ENCODE data around the gene PIK3IP1. TPM values are rescaled to one million over a fixed set of nuclear protein-coding genes. Genes with fewer than 3 reads are reported as not detected.

The PIK3IP1 gene
- total RNA-seq, 1 experiment from 2014 or later: 0.47 TPM

- H3K27ac ChIP-seq: no peak overlapping the region
- peaks cover 8% of the 10 kb centered on the region for H3K36me3 ChIP-seq
- H3K4me3 ChIP-seq: no peak overlapping the region
- peaks cover 10% of the 10 kb centered on the region for H3K4me1 ChIP-seq
- H3K9me3 ChIP-seq (replicated peaks): no peaks in the 10 kb centered on the region
- no peaks in the 10 kb centered on the region for H3K27me3 ChIP-seq
- DNase-seq: no peak
These were observed 13.5 kb downstream of the PIK3IP1 start for GRCh38 chr22:31278626-31279326.

- Histone ChIP-seq H3K9me3 (replicated peaks) (no peaks in the 10 kb centered on the region), H3K4me3 (no peak overlapping the region), H3K27me3 (no peaks in the 10 kb centered on the region), H3K4me1 (peaks cover 9% of the 10 kb centered on the region), H3K27ac (no peak overlapping the region), H3K36me3 (peaks cover 9% of the 10 kb centered on the region)
- DNase-seq: no peak
These were observed 14.1 kb downstream of the PIK3IP1 start for GRCh38 chr22:31278151-31278621.

GRCh38 chr22:31277741-31278140 is 14.5 kb downstream of the PIK3IP1 start:
- H3K27me3 ChIP-seq: no peaks in the 10 kb centered on the region
- no peak overlapping the region for H3K27ac ChIP-seq
- DNase-seq: no peak
- H3K36me3 ChIP-seq: peaks cover 12% of the 10 kb centered on the region
- H3K9me3 ChIP-seq (replicated peaks): no peaks in the 10 kb centered on the region
- H3K4me1 ChIP-seq: peaks cover 5% of the 10 kb centered on the region
- H3K4me3 ChIP-seq: no peak overlapping the region

GRCh38 chr22:31276426-31277167 is 15.7 kb downstream of the PIK3IP1 start:
- Histone ChIP-seq H3K4me3 (no peak overlapping the region), H3K27ac (no peak overlapping the region), H3K36me3 (peaks cover 17% of the 10 kb centered on the region), H3K27me3 (no peaks in the 10 kb centered on the region), H3K9me3 (replicated peaks) (no peaks in the 10 kb centered on the region), H3K4me1 (no peaks in the 10 kb centered on the region)
- DNase-seq: no peak

- no peaks in the 10 kb centered on the region for H3K27me3 ChIP-seq
- no peak for DNase-seq
- H3K36me3 ChIP-seq: peaks cover 17% of the 10 kb centered on the region
- no peaks in the 10 kb centered on the region for H3K4me1 ChIP-seq
- no peak overlapping the region for H3K27ac ChIP-seq
- H3K4me3 ChIP-seq: no peak overlapping the region
- H3K9me3 ChIP-seq (replicated peaks): no peaks in the 10 kb centered on the region
These were observed 16.7 kb downstream of the PIK3IP1 start for GRCh38 chr22:31275576-31275975.

DNA sequence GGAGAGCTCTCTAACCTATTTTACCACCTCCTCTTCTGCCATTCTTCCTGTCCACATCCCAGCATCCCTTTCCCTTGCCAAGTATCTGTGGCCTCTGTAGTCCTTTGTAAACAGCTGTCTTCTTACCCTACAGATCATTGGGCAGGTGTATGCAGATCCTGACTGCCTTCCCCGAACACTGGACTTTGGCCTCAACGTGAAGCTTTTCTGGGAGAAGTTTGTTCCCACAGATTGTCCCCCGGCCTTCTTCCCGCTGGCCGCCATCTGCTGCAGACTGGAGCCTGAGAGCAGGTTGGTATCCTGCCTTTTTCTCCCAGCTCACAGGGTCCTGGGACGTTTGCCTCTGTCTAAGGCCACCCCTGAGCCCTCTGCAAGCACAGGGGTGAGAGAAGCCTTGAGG is 17.3 kb downstream of the PIK3IP1 start:
- H3K9me3 ChIP-seq (replicated peaks): no peaks in the 10 kb centered on the region
- no peaks in the 10 kb centered on the region for H3K27me3 ChIP-seq
- no peaks in the 10 kb centered on the region for H3K4me1 ChIP-seq
- no peak for DNase-seq
- H3K4me3 ChIP-seq: no peak overlapping the region
- H3K27ac ChIP-seq: no peak overlapping the region
- peaks cover 17% of the 10 kb centered on the region for H3K36me3 ChIP-seq

- Histone ChIP-seq H3K36me3 (peaks cover 17% of the 10 kb centered on the region), H3K4me3 (no peak overlapping the region), H3K27ac (no peak overlapping the region), H3K27me3 (no peaks in the 10 kb centered on the region), H3K4me1 (no peaks in the 10 kb centered on the region), H3K9me3 (replicated peaks) (no peaks in the 10 kb centered on the region)
- DNase-seq: no peak
These were observed 18.3 kb downstream of the PIK3IP1 start for GRCh38 chr22:31274017-31274416.

- no peak overlapping the region for H3K4me3 ChIP-seq
- H3K4me1 ChIP-seq: no peaks in the 10 kb centered on the region
- H3K27ac ChIP-seq: no peak overlapping the region
- peaks cover 19% of the 10 kb centered on the region for H3K36me3 ChIP-seq
- no peaks in the 10 kb centered on the region for H3K27me3 ChIP-seq
- DNase-seq: peak; percentile 45 to 73
- no peaks in the 10 kb centered on the region for H3K9me3 ChIP-seq (replicated peaks)
These were observed 19.5 kb downstream of the PIK3IP1 start for GRCh38 chr22:31272522-31273446.

GRCh38 chr22:31271485-31271884 is 20.8 kb downstream of the PIK3IP1 start:
- Histone ChIP-seq H3K9me3 (replicated peaks) (no peaks in the 10 kb centered on the region), H3K4me1 (no peaks in the 10 kb centered on the region), H3K4me3 (no peak overlapping the region), H3K27me3 (no peaks in the 10 kb centered on the region), H3K36me3 (peaks cover 19% of the 10 kb centered on the region), H3K27ac (no peak overlapping the region)
- no peak for DNase-seq

DNA sequence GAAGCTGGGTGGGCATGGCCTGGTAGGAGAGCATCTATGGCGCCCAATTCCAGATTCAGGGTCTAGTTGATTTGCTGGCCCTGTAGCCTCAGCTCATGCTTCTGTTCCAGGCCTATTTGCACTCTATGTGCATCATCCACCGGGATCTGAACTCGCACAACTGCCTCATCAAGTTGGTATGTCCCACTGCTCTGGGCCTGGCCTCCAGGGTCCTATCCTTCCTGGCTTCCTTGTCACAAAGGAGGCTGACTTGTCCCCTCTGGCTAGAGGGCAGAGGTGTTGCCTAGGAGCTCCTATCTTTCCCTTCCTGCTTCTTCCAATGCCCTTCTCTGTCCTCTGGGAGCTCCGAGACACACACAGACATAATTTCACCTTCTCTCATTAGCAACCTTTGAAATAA is 21.3 kb downstream of the PIK3IP1 start:
- Histone ChIP-seq H3K36me3 (peaks cover 19% of the 10 kb centered on the region), H3K4me3 (no peak overlapping the region), H3K9me3 (replicated peaks) (no peaks in the 10 kb centered on the region), H3K27ac (no peak overlapping the region), H3K4me1 (no peaks in the 10 kb centered on the region), H3K27me3 (no peaks in the 10 kb centered on the region)
- DNase-seq: no peak

DNA sequence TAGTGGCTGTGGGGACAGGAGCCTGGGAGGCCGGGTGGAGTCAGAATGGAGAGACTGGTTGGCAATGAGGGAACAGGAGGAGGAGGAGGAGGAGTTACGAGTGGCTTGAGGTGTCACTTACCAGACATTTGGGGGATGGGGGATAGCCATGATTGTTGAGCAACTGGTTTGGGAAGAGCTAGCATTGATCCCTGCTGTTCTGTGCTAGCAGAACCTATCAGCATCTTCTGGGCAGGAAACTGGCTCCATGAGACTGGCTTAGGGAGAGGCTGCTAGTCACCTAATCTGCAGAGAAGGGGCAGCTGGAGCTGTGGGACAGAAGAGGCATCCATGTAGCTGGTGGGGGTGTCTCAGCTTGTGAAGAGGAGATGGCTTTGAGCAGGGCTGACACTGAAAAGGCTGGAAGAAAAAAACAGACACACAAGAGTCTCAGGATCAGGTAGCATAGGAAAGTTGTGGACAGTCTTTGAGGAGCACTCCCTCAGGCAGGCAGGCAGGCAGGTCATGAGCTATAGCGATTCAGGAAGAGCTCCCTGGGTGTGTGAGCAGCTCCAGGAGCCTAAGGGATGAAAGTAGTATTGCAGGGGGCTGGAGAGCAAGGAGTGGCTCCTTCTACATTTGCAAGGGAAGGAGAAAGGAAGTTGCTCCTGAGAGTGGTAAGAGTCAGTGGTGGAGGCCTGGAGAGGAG is 22.3 kb downstream of the PIK3IP1 start:
- Histone ChIP-seq H3K9me3 (replicated peaks) (no peaks in the 10 kb centered on the region), H3K36me3 (peaks cover 12% of the 10 kb centered on the region), H3K4me3 (no peak overlapping the region), H3K4me1 (no peaks in the 10 kb centered on the region), H3K27me3 (no peaks in the 10 kb centered on the region), H3K27ac (no peak overlapping the region)
- no peak for DNase-seq

GRCh38 chr22:31268281-31268680 is 24.0 kb downstream of the PIK3IP1 start:
- Histone ChIP-seq H3K36me3 (peaks cover 13% of the 10 kb centered on the region), H3K27me3 (no peaks in the 10 kb centered on the region), H3K4me1 (no peaks in the 10 kb centered on the region), H3K9me3 (replicated peaks) (no peaks in the 10 kb centered on the region), H3K27ac (no peak overlapping the region), H3K4me3 (no peak overlapping the region)
- no peak for DNase-seq

DNA sequence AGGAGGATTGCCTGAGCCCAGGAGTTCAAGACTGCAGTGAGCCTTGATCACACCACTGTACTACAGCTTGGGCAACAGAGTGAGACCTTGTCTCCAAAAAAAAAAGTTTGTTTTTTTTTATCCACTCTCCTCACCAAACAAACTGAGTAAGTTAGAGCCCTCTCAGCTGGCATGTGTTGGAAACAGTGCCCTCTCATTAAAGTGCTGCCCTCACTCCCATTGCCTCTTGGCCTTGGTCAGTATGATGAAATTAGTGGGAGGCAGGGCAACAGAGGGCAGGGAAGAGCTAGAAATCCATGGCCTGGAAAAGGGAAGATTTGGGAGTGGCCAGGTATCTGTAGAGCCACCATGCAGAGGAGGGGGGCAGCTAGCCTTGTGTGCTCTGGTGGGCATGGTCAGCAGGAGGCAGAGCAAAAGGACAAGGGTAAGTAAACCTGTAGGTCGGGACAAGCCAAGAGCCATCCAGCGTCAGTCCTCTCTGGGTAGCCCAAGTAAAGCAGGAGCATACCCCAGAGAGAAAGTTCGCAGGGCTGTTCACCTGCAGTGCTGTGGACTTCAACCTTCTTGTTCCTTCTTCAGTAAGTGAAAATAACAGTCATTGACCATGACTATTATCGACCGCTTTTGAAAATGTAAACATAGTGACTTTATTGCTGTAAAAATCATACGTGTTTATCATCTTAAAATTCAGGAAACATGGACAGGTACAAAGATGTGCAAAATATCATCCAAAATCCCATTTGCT is 28.2 kb downstream of the PIK3IP1 start:
- Histone ChIP-seq H3K36me3 (peaks cover 11% of the 10 kb centered on the region; the same call in 1 of the 2 replicates), H3K9me3 (replicated peaks) (no peaks in the 10 kb centered on the region)
- DNase-seq: no peak

More for the DNA sequence above, 28.2 kb downstream of the PIK3IP1 start:
- no peak overlapping the region for H3K27ac ChIP-seq
- no peaks in the 10 kb centered on the region for H3K27me3 ChIP-seq
- no peak overlapping the region for H3K4me3 ChIP-seq
- H3K4me1 ChIP-seq: peaks cover 6% of the 10 kb centered on the region; the same call in 1 of the 2 replicates

Measured in SJCRH30 (cell line).